Measurements from ENCODE around the gene KIAA1586.
"Not testable (repeated sequence)": the region's sequence is repeated elsewhere in the genome, so short reads cannot be mapped to it uniquely, and the experiment has no call there.

KIAA1586 gene

GRCh38 chr6:57021086-57021720 is 25.3 kb upstream of the KIAA1586 start:
- Histone ChIP-seq H3K4me3 (ENCODE audit: low read depth in 1 of 2, low read length in 2 of 2) (no peak overlapping the region), H3K27ac (ENCODE audit: low read length) (no peak overlapping the region), H3K36me3 (ENCODE audit: control insufficient read depth in 1 of 2, insufficient read depth in 2 of 2, low read length in 2 of 2) (no peaks in the 10 kb centered on the region), H3K9me3 (ENCODE audit: control insufficient read depth in 1 of 2, low read length in 2 of 2) (peaks cover 8 to 16% of the 10 kb centered on the region in 2 donors), H3K27me3 (ENCODE audit: low read depth, low read length) (no peaks in the 10 kb centered on the region), H3K4me1 (ENCODE audit: control insufficient read depth in 1 of 2, insufficient read depth in 2 of 2, low read length in 2 of 2) (no peaks in the 10 kb centered on the region)

GRCh38 chr6:57024321-57024720 is 22.2 kb upstream of the KIAA1586 start:
- Histone ChIP-seq H3K9me3 (ENCODE audit: control insufficient read depth in 1 of 2, low read length in 2 of 2) (peaks cover 8 to 16% of the 10 kb centered on the region in 2 donors), H3K4me3 (ENCODE audit: low read depth in 1 of 2, low read length in 2 of 2) (no peak overlapping the region), H3K4me1 (ENCODE audit: control insufficient read depth in 1 of 2, insufficient read depth in 2 of 2, low read length in 2 of 2) (no peaks in the 10 kb centered on the region), H3K27ac (ENCODE audit: low read length) (no peak overlapping the region), H3K27me3 (ENCODE audit: low read depth, low read length) (no peaks in the 10 kb centered on the region), H3K36me3 (ENCODE audit: control insufficient read depth in 1 of 2, insufficient read depth in 2 of 2, low read length in 2 of 2) (no peaks in the 10 kb centered on the region)

- H3K4me3 ChIP-seq (ENCODE audit: low read depth in 1 of 2, low read length in 2 of 2) = no peak overlapping the region
- H3K4me1 ChIP-seq (ENCODE audit: control insufficient read depth in 1 of 2, insufficient read depth in 2 of 2, low read length in 2 of 2) = no peaks in the 10 kb centered on the region
- no peaks in the 10 kb centered on the region for H3K27me3 ChIP-seq (ENCODE audit: low read depth, low read length)
- no peak overlapping the region for H3K27ac ChIP-seq (ENCODE audit: low read length)
- no peaks in the 10 kb centered on the region for H3K36me3 ChIP-seq (ENCODE audit: control insufficient read depth in 1 of 2, insufficient read depth in 2 of 2, low read length in 2 of 2)
- peaks cover 8 to 16% of the 10 kb centered on the region in 2 donors for H3K9me3 ChIP-seq (ENCODE audit: control insufficient read depth in 1 of 2, low read length in 2 of 2)
These were observed 21.7 kb upstream of the KIAA1586 start for GRCh38 chr6:57024775-57025174.

- no peak overlapping the region for H3K4me3 ChIP-seq (ENCODE audit: low read depth in 1 of 2, low read length in 2 of 2)
These were observed 20.5 kb upstream of the KIAA1586 start for GRCh38 chr6:57026001-57026400.

GRCh38 chr6:57027301-57027700 is 19.2 kb upstream of the KIAA1586 start:
- no peak overlapping the region for H3K4me3 ChIP-seq (ENCODE audit: low read depth in 1 of 2, low read length in 2 of 2)
- H3K27ac ChIP-seq (ENCODE audit: low read length) = no peak overlapping the region
- no peaks in the 10 kb centered on the region for H3K27me3 ChIP-seq (ENCODE audit: low read depth, low read length)
- no peaks in the 10 kb centered on the region for H3K36me3 ChIP-seq (ENCODE audit: control insufficient read depth in 1 of 2, insufficient read depth in 2 of 2, low read length in 2 of 2)
- H3K4me1 ChIP-seq (ENCODE audit: control insufficient read depth in 1 of 2, insufficient read depth in 2 of 2, low read length in 2 of 2) = no peaks in the 10 kb centered on the region
- H3K9me3 ChIP-seq (ENCODE audit: control insufficient read depth in 1 of 2, low read length in 2 of 2) = peaks cover 8 to 16% of the 10 kb centered on the region in 2 donors

More at GRCh38 chr6:57026001-57026400, 20.5 kb upstream of the KIAA1586 start:
- peaks cover 8 to 16% of the 10 kb centered on the region in 2 donors for H3K9me3 ChIP-seq (ENCODE audit: control insufficient read depth in 1 of 2, low read length in 2 of 2)
- no peaks in the 10 kb centered on the region for H3K4me1 ChIP-seq (ENCODE audit: control insufficient read depth in 1 of 2, insufficient read depth in 2 of 2, low read length in 2 of 2)
- H3K27ac ChIP-seq (ENCODE audit: low read length) = no peak overlapping the region
- H3K27me3 ChIP-seq (ENCODE audit: low read depth, low read length) = no peaks in the 10 kb centered on the region
- no peaks in the 10 kb centered on the region for H3K36me3 ChIP-seq (ENCODE audit: control insufficient read depth in 1 of 2, insufficient read depth in 2 of 2, low read length in 2 of 2)

GRCh38 chr6:57029213-57029612 is 17.3 kb upstream of the KIAA1586 start:
- no peaks in the 10 kb centered on the region for H3K36me3 ChIP-seq (ENCODE audit: control insufficient read depth in 1 of 2, insufficient read depth in 2 of 2, low read length in 2 of 2)
- H3K27ac ChIP-seq (ENCODE audit: low read length) = no peak overlapping the region
- no peaks in the 10 kb centered on the region for H3K4me1 ChIP-seq (ENCODE audit: control insufficient read depth in 1 of 2, insufficient read depth in 2 of 2, low read length in 2 of 2)
- H3K4me3 ChIP-seq (ENCODE audit: low read depth in 1 of 2, low read length in 2 of 2) = no peak overlapping the region
- H3K27me3 ChIP-seq (ENCODE audit: low read depth, low read length) = no peaks in the 10 kb centered on the region
- H3K9me3 ChIP-seq (ENCODE audit: control insufficient read depth in 1 of 2, low read length in 2 of 2) = peaks cover 8 to 14% of the 10 kb centered on the region in 2 donors

GRCh38 chr6:57033228-57033627 is 13.3 kb upstream of the KIAA1586 start:
- Histone ChIP-seq H3K9me3 (ENCODE audit: control insufficient read depth in 1 of 2, low read length in 2 of 2) (no peaks in the 10 kb centered on the region), H3K27ac (ENCODE audit: low read length) (no peak overlapping the region), H3K36me3 (ENCODE audit: control insufficient read depth in 1 of 2, insufficient read depth in 2 of 2, low read length in 2 of 2) (no peaks in the 10 kb centered on the region), H3K4me3 (ENCODE audit: low read depth in 1 of 2, low read length in 2 of 2) (no peak overlapping the region), H3K4me1 (ENCODE audit: control insufficient read depth in 1 of 2, insufficient read depth in 2 of 2, low read length in 2 of 2) (no peaks in the 10 kb centered on the region), H3K27me3 (ENCODE audit: low read depth, low read length) (no peaks in the 10 kb centered on the region)

- Histone ChIP-seq H3K9me3 (ENCODE audit: control insufficient read depth in 1 of 2, low read length in 2 of 2) (no peaks in the 10 kb centered on the region), H3K27ac (ENCODE audit: low read length) (no peak overlapping the region), H3K27me3 (ENCODE audit: low read depth, low read length) (no peaks in the 10 kb centered on the region), H3K4me3 (ENCODE audit: low read depth in 1 of 2, low read length in 2 of 2) (no peak overlapping the region), H3K36me3 (ENCODE audit: control insufficient read depth in 1 of 2, insufficient read depth in 2 of 2, low read length in 2 of 2) (no peaks in the 10 kb centered on the region), H3K4me1 (ENCODE audit: control insufficient read depth in 1 of 2, insufficient read depth in 2 of 2, low read length in 2 of 2) (no peaks in the 10 kb centered on the region)
These were observed 10.9 kb upstream of the KIAA1586 start for GRCh38 chr6:57035549-57035948.

- Histone ChIP-seq H3K4me3 (ENCODE audit: low read depth in 1 of 2, low read length in 2 of 2) (no peak overlapping the region), H3K9me3 (ENCODE audit: control insufficient read depth in 1 of 2, low read length in 2 of 2) (no peaks in the 10 kb centered on the region), H3K27me3 (ENCODE audit: low read depth, low read length) (no peaks in the 10 kb centered on the region), H3K27ac (ENCODE audit: low read length) (no peak overlapping the region), H3K36me3 (ENCODE audit: control insufficient read depth in 1 of 2, insufficient read depth in 2 of 2, low read length in 2 of 2) (no peaks in the 10 kb centered on the region), H3K4me1 (ENCODE audit: control insufficient read depth in 1 of 2, insufficient read depth in 2 of 2, low read length in 2 of 2) (no peaks in the 10 kb centered on the region)
These were observed 7.6 kb upstream of the KIAA1586 start for GRCh38 chr6:57038906-57039305.

GRCh38 chr6:57040011-57040410 is 6.5 kb upstream of the KIAA1586 start:
- Histone ChIP-seq H3K9me3 (ENCODE audit: control insufficient read depth in 1 of 2, low read length in 2 of 2) (no peaks in the 10 kb centered on the region), H3K27me3 (ENCODE audit: low read depth, low read length) (no peaks in the 10 kb centered on the region), H3K4me3 (ENCODE audit: low read depth in 1 of 2, low read length in 2 of 2) (no peak overlapping the region), H3K36me3 (ENCODE audit: control insufficient read depth in 1 of 2, insufficient read depth in 2 of 2, low read length in 2 of 2) (no peaks in the 10 kb centered on the region), H3K4me1 (ENCODE audit: control insufficient read depth in 1 of 2, insufficient read depth in 2 of 2, low read length in 2 of 2) (no peaks in the 10 kb centered on the region), H3K27ac (ENCODE audit: low read length) (no peak overlapping the region)

GRCh38 chr6:57044061-57044460 is 2.4 kb upstream of the KIAA1586 start:
- not testable (repeated sequence) for H3K27ac ChIP-seq (ENCODE audit: low read length); H3K36me3 ChIP-seq (ENCODE audit: control insufficient read depth in 1 of 2, insufficient read depth in 2 of 2, low read length in 2 of 2); H3K9me3 ChIP-seq (ENCODE audit: control insufficient read depth in 1 of 2, low read length in 2 of 2); H3K27me3 ChIP-seq (ENCODE audit: low read depth, low read length); H3K4me3 ChIP-seq (ENCODE audit: low read depth in 1 of 2, low read length in 2 of 2)
- peaks cover 4 to 12% of the 10 kb centered on the region in 2 donors for H3K4me1 ChIP-seq (ENCODE audit: control insufficient read depth in 1 of 2, insufficient read depth in 2 of 2, low read length in 2 of 2)

- Histone ChIP-seq H3K27me3 (ENCODE audit: low read depth, low read length) (no peaks in the 10 kb centered on the region), H3K36me3 (ENCODE audit: control insufficient read depth in 1 of 2, insufficient read depth in 2 of 2, low read length in 2 of 2) (peaks cover 0 to 4% of the 10 kb centered on the region in 2 donors), H3K4me1 (ENCODE audit: control insufficient read depth in 1 of 2, insufficient read depth in 2 of 2, low read length in 2 of 2) (peaks cover 4 to 14% of the 10 kb centered on the region in 2 donors), H3K27ac (ENCODE audit: low read length) (no peak overlapping the region), H3K9me3 (ENCODE audit: control insufficient read depth in 1 of 2, low read length in 2 of 2) (no peaks in the 10 kb centered on the region), H3K4me3 (ENCODE audit: low read depth in 1 of 2, low read length in 2 of 2) (no peak overlapping the region)
These were observed 1.9 kb upstream of the KIAA1586 start for GRCh38 chr6:57044568-57044967.

Data from muscle layer of duodenum (tissue), 2 donors.